NCI-H1436 treated with DMSO at 0.1 percent for 48 hours (cell line): ENCODE measurements around the gene DAB1.

Source experiments
- DNase-seq: peaks from one replicate; lab custom pipeline; 2025; lab: John Stamatoyannopoulos, UW

The DAB1 gene

DNA sequence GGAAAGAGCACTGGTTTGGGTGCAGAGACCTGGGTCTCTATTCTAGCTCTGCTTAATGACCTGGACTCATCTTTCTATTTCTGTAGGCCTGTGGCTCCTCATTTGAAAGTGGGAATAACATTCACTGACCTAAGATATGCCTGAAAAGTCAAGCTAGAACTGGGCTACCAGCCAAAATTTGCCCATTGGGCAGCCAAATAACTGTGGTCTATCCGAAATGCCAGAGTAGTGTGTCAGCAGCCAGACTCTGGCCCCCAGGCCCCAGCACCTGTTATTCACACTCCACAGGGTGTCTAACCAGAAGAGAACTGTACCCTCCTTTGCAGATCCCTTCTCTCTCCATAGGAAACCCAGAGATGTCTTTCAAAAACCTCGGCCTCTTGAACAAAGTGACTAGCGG is 12.6 kb downstream of the DAB1 start:
- DNase-seq: no peak

DNA sequence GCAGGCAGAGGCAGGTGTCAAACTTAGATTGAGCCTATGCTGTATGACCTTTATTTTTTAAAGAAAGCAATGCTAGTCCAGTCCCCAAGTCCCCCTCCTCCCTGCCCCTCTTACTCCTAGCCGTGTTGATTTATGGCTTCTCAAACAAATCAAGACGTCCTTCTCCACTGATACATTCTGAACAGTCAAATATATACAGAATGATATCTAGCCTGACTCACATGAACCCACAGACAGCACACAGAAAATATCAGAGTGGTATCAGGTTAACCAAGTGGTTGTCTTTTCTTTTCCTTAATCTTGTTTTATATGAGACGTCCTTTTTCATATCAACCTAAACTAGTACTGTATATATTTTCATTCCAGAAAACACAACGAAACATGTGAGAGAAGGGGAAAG is 13.4 kb downstream of the DAB1 start:
- no peak for DNase-seq

DNA sequence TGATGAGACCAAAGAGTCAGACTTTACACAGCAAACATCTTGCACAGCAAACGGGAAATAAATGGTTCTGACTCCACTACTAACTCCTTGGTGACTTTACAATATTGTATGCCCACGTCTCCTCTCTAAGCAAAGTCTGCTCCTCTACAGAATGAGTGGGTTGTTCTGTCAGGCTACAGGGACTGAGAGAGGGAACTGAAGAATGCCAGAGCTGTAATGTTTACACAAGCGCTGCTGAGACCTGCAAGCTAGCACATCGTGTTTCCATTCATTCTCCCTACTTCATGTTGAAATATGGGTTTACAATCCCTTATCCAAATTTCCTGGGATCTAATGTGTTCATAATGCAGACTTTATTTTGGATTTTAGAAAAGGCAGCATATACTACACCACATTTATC is 15.9 kb downstream of the DAB1 start:
- DNase-seq: no peak

DNA sequence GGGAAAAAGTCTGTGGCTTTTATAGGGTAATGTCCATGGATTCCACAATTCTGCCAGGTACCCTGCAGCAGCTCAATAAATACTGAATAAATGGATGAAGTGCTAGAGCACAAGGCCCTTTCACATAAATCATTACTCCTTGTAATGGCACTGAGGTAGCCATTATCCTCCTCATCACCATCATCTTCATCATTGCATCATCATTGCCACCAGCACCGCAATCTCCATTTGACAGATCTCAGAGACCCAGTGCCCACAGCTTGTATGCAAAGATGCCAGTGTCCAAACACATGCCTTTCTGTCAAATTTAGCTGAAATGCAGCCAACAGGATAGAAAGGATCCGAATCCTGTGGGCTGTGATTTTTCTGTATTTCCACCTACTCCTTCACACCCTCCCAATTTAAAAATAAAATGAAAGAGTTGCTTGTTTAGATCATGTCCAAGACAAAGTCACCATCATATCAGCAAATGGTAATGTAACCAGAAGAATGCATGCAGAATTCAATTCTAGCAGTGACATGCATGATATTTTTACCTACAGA is 17.4 kb downstream of the DAB1 start:
- DNase-seq: no peak

DNA sequence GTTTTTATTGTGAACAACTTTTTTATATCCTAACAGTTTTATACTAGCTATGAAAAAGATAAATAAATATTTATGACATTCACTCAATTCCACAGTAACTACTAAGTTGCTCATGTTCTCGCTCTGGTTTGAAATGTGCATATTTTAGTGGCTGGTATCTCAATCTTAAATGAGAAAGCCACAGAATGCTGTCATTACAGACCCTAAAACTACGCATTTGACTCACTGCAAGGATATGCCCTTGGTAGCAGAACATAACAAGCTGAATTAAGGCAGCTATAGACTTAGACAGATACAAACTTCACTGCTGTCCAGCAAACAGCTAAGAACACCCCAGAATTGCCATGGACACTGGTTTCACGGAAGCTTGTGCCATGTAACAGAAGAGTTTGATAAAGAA is 19.0 kb downstream of the DAB1 start:
- DNase-seq: no peak

DNA sequence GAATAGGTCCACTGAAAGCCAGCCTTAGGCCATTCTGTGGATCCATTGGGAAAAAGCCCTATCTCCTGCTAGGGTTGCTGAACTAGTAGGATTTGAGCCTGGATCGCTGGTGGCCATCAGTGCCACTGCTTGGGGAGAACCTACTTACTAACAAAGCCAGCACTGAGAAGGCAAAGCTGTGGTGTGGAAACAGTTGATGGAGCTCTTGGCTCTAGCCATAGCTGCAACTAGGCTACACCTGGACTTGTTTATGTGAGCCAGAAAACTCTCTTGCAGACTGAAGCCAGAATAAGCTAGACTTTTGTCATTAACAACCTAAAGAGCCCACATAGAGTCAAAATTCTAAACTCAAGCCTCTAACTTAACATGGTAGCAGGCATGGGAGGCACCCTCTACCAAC is 20.7 kb downstream of the DAB1 start:
- DNase-seq: no peak

DNA sequence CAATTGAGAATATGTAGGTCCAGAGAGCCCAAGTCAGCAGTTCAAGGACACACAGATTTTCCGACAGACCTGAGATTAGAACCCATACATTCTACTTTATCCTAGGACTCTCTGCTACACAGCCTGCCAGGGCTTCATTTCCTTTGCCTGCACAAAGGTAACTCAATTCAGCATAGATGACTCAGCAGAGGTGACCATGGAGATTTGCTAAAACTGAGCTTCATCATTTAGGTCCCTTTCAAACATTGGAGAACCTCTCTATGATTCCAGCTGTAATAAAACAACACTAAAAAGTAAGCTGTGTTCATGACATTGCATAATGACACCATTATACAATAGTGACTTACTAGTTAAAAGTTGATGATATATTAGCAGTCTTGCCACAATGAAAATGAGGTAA is 22.2 kb downstream of the DAB1 start:
- no peak for DNase-seq

DNA sequence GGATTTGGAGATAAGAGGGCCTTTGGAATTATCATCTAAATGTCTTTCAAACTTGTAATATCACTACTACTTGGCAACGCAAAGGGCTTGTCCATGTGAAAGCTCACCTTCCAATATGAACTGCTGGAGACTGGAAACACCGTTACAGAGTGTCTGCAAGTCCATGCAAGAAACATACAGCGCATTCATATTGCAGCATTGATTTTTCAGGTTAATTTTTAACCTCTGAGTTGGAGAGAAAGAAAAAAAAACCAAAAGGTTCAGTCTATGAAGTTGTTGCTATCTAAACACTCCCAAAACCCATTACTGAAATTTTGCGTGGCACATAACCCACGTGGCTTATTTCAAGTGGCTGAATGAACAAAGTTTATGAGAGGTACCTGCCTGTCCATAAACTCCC is 23.8 kb downstream of the DAB1 start:
- no peak for DNase-seq

DNA sequence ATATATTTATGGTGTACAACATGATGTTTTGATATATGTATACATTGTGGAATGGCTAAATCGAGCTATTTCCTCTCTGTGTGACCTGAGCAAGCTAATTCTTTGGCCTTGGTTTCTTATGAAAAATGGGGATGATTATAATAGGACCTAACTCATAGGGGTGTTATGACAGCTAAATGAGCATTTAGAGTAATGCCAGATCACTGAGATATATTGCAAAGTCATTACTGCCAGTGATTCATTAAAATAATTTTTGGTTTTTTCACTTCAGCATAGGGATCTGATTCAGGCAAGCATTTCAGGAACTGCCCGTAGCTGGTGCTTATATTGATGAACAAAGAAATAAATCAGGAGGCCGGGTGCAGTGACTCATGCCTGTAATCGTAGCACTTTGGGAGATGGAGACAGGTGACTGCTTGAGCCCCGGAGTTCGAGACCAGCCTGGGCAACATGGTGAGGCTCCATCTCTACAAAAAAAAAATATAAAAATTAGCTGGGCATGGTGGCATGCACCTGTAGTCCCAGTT is 30.7 kb downstream of the DAB1 start:
- no peak for DNase-seq

DNA sequence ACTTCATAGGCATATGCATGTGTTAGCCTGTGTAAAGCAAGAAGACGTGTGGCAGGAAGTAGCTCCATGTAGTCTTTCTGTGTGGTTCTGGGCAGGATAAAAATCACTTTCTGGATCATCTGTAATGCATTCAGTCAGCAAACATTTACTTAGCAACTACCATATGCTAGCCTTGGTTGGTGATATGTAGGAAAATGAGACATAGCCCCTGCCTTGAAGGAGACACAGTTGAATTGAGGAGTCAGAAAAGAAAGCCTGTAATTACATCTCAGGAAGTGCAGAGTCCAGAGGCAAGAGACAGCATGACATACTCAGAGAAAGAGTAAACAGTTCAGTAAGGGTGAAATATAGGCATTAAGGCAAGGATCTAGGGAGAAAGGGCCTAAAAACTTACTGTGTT is 38.5 kb downstream of the DAB1 start:
- no peak for DNase-seq

DNA sequence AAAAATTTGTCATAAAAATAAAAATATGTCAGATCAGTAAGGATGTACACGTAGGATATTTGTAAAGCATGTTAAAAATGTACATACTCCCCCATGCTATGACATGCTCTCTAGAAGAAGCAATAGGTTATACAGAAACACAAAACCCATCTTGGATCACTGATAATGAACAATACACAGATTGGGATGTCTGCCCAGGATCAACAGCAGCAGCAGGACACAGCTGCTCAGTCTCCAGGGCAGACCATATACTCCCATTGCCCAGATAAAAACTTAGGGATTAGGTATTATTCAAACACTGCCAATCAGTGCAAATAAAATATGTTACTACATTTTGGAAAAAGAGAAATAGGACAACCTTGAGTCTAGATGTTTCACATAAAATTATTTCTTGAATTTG is 39.0 kb downstream of the DAB1 start:
- DNase-seq: no peak

DNA sequence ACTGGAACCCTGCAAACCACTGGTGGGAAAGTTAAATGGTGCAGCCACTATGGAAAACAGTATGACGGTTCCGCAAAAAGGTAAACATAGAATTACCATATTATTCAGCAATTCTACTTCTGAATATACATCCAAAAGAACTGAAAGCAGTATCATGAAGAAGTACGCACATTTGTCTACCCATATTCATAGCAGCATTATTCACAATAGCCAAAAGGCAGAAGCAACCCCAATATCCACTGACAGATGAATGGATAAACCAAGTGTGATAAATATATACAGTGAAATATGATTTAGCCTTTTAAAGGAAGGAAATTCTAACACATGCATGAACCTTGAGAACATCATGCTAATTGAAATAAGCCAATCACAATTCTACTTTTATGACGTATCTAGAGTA is 39.6 kb downstream of the DAB1 start:
- DNase-seq: no peak

DNA sequence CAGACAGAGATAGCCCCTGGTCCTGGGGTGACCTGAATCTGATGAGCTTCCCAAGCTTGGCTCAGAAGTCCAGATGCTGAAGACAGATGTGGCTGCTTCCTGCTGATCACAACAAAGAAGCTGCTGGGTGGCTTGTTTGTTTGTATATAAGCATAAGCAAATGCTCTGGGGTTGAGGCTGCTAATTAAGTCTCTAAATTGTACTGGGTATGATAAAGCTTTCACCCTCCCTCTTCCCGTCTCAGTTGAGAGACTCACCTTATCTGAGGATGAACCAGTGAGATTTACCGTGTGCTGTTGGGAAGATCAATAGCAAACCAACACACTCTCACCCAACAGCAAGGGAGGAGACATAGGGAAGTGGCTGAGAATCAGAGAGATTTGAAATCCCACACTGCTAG is 42.0 kb downstream of the DAB1 start:
- DNase-seq: no peak

DNA sequence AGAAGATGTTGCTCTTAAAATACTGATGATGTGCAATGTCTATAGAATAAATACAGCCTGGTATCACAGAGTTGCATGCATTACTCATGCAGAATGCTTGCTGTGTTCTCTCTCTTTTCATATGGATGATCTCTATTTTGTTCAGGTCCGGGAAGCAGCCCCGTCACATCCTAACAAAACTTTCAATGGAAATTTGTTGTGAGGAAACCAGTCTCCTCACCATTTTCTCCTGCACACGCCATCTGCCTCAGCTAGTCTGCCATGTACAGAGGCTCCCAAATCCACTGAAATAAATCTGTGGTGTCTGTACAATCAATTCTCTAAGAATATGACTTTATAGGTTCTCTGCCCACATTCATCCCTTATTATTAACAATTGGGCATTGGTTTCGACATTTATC is 42.4 kb downstream of the DAB1 start:
- no peak for DNase-seq

DNA sequence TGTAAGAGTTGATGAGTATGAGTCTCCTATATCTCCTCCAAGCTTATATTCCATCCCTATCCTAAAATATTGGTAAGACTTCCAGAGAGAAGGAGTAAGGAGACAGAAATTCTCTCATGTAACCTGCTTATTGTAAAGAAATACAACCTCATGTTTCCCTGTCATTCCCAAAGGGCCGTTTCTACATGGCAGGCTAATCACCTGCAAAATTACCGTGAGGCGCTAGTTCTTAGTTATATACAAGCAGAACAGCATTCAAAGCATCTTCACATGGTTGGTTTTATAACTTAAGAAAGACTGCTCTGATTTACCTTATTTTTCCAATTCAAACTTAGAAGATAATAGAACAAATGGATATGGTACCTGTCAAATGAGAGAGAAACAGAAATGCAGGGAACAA is 42.9 kb downstream of the DAB1 start:
- DNase-seq: no peak

DNA sequence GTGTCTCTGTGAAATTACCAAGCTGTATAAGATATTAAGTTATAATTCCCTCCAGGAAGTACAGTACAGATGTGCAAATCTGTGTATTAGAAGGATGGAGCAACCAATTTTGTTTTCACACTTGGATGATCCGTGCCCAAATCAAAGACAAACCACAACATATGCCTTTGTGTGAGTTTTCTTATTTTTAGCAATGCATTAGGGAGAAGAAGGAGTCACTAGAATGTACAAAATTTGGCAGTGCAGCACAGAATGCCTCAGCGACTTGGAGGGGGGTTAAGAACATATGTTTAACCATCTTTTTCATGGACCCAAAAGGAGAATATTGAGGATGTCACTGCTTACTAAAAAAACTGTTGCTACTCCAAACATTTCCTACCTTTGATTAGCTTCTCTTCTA is 45.3 kb downstream of the DAB1 start:
- no peak for DNase-seq

DNA sequence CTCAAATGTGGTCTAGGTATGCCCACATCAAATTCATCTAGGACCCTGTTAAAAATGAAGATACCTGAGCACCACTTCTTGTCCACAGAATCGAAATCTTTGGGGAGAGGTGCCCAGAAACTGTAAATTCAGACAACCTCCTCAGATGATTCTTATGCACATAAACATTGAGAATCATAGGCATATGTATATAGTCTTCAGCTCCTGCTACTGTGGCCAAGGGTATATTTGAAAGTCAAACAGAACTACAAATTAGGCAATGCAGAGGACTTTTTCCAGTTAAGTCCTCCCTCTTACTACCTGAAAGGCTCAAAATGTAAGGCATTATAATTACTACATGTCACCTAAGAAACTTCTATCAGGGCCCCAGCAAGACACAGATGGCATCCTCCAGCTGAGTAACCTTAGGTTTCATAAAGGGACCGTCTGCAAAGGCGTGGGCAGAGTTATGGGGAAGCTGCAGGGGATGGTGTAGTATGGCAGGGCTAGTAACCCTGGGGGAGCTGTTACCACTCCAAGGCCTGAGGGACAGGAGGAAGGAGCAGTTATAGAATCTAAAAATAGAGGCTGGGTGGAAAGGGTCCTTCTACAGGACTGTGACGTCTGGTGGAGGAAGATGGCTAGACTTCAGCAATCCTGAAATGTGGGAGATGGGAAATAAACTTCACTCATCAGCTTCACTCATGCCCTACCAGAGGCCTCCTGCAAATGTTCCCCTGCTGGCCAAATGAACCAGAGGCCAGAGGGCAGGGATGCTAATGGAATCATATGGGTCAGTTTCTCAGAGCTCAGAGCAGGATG is 46.3 kb downstream of the DAB1 start:
- no peak for DNase-seq

DNA sequence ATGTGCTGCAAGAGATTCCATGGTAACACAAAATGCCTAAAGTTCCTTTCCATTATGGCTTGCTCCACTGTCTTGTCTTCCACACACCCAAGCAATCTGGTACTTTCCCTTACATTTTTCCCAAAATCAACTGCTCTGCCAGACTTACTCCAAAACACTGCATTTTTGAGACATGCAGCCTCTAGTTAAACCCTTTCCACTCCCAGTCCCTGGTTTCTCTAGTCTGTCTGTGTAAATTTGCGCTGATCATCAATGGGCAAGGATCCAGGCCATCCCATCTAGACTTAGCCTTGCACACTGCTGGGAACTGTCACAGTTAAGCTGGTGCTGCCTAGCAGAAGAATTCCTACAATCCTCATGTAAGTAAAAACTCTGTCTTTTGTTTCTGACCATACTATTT is 47.8 kb downstream of the DAB1 start:
- no peak for DNase-seq

DNA sequence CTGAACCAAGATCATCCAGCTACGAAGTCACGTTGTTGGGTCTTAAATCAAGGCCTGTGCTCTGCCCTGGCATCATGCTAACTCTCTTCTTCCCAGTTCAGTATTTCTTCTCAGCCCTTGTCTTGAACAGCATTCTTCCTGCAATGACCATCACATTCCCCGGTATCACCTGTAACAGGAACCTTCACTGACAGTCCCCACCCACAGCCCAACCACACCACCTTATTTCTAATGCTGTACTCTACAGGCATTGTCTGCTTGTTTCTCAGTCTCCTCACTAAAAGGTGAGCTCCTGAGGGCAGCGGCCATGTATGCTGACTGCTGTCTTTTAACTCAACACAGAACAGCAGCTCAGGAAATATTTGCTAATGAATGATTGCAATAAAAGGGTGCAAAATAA is 54.0 kb downstream of the DAB1 start:
- DNase-seq: no peak

DNA sequence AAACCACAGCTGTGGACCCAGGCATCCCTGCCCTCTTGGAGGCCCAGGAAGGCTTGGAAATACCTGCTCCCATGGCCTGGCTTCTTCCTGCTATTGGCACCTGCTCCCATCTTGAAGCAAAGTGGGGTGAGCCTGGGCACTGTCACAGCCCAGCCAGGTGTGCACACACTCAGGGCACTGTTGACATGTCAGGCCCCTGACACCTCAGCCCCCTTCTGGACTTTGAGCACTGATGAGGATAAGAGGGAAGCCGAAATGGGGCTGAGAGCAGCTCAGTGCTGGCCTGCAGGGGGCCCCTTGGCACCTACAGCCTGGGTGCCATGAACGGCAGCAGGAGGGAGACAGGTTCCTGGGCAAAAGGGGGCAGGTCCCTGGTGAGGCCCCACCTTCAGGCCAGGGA is 55.9 kb downstream of the DAB1 start:
- no peak for DNase-seq

DNA sequence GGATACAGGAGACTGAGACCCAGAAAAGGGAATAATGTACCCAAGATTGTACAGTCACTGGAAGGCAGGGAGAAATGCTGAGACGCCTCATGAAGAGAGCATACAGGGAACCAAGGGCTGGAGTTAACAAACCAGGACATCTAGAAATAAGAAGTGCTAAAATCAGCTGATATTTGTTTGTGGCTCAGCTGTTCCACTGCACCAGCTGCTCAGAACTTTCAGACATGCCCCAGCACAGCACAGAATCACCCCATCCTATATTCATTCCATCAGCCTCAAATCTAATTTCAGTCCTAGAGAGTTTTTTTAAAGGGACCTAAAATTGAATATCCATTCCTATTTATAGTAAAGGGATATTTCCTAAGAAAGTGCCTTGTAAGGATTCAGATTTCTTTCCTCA is 60.2 kb downstream of the DAB1 start:
- DNase-seq: no peak

DNA sequence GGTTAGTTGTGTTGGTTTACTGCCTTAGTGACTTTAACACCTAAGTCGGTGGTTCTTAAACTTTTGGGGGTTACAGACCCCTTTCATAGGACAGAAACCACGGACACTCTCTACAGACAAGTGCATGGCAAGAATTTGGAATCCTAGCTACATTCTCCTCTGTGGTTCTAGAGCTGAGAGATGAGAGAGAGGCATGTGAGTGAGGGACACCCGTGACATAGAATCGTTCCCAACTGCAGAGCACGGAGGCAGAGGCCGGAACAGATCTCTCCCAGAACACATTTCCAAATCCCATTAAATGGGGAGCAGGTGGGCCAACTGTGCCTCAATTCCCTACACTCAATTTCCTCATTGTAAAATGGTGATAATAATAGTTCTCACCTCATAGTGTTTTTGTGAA is 60.7 kb downstream of the DAB1 start:
- no peak for DNase-seq

DNA sequence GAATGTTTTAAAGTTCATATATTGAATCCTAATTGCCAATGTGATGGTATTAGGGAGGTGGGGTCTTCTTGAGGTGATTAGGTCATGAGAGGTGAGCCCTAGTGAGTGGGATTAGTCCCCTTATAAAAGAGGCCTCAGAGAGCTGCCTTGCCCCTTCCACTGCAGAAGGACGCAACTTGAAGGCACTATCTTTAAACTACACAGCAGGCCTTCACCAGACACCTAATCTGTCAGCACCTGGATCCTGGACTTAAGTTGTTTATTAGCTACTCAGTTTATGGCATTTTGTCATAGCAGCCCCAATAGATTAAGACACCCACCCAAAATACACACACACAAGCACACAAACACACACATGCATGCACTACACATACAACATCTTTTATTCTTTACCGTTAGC is 61.4 kb downstream of the DAB1 start:
- no peak for DNase-seq

DNA sequence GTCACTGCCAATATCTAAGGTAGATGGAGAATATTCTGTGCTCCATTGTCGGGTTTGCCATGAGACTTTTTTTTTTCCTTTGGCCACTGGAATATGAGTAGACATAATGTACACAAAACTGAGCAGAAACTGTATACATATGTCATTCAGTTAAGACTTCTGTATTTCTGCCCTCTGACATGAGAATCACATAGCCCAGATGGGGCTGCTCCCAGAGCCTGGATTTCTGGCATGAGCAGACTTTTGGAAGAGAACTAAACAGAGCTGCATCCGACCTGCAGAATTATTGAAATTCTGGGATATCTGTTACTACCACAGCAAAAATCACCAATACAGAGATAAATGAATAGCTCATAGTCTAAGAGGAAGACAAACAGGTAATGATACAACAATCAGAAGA is 62.3 kb downstream of the DAB1 start:
- DNase-seq: no peak
